PFSK-1 (cell line): ENCODE data around the gene BEND5. TPM values are rescaled to one million over a fixed set of nuclear protein-coding genes. Genes with fewer than 3 reads are reported as not detected.

Experiments
- FOXP2 ChIP-seq: optimal IDR thresholded peaks from 2 replicates; pipeline ENCODE3; 2011; ENCODE audit warnings: borderline replicate concordance, control low read depth, inconsistent platforms; ENCODE audit not compliant: insufficient read depth; ENCODE audit errors: extremely low read length, extremely low read depth
- POLR2AphosphoS5 ChIP-seq: IDR thresholded peaks from 2 replicates; pipeline ENCODE4 v1.6.1; 2012; ENCODE audit warnings: low read depth, mild to moderate bottlenecking, control low read depth, low read length, moderate library complexity
- REST ChIP-seq, 2 experiments: IDR thresholded peaks; 2 replicates each; pipeline versions ENCODE4 v1.6.1 to v1.8.0; 2011 to 2012; ENCODE audit warnings: low read depth in 2 of 2, low read length in 2 of 2, control low read depth in 1 of 2, inconsistent platforms in 1 of 2, mild to moderate bottlenecking in 1 of 2, moderate library complexity in 1 of 2; ENCODE audit not compliant: insufficient read depth in 1 of 2
- SIN3A ChIP-seq: IDR thresholded peaks from 2 replicates; pipeline ENCODE4 v1.6.1; 2012; ENCODE audit warnings: mild to moderate bottlenecking, low read length, moderate library complexity, borderline replicate concordance; ENCODE audit not compliant: insufficient read depth
- TAF1 ChIP-seq: IDR thresholded peaks from 2 replicates; pipeline ENCODE4 v1.6.1; 2012; ENCODE audit warnings: low read length, control low read depth, borderline replicate concordance; ENCODE audit not compliant: insufficient read depth
- polyA plus RNA-seq: library from polyadenylated mRNA; unstranded; fragments of >200 nt; gene quantifications from one replicate; pipeline ENCODE4 v1.2.1, GENCODE V29; 2012; ENCODE audit warnings: low read depth, missing spikeins; ENCODE audit not compliant: insufficient read length

The BEND5 gene
- polyA plus RNA-seq = not detected

GRCh38 chr1:48776393-48777218 lies at the start of gene BEND5:
BEND5 (minus strand) TSS chr1:48776891; CDS start chr1:48776831, 60 bp downstream.
- TF ChIP-seq REST (IDR thresholded peaks at IDR 0.05; ENCODE audit: insufficient read depth in 1 of 2, low read depth in 2 of 2, low read length in 2 of 2) (no peak), SIN3A (no peak), FOXP2 (no peak), POLR2AphosphoS5 (no peak), TAF1 (no peak)

GRCh38 chr1:48823168-48823567 lies 46.5 kb upstream of the BEND5 start:
- no peak for TF ChIP-seq REST (IDR thresholded peaks at IDR 0.05; ENCODE audit: insufficient read depth in 1 of 2, low read depth in 2 of 2, low read length in 2 of 2)
- no peak for TF ChIP-seq FOXP2
- TF ChIP-seq SIN3A = no peak
- no peak for TF ChIP-seq TAF1
- TF ChIP-seq POLR2AphosphoS5 = no peak

- TF ChIP-seq POLR2AphosphoS5 = no peak
- TF ChIP-seq REST (IDR thresholded peaks at IDR 0.05; ENCODE audit: insufficient read depth in 1 of 2, low read depth in 2 of 2, low read length in 2 of 2) = no peak
- no peak for TF ChIP-seq SIN3A
- TF ChIP-seq TAF1 = no peak
- no peak for TF ChIP-seq FOXP2
These were observed 43.8 kb upstream of the BEND5 start for GRCh38 chr1:48820491-48820890.

GRCh38 chr1:48817505-48818114 lies 40.9 kb upstream of the BEND5 start:
- TF ChIP-seq SIN3A (no peak), TAF1 (no peak), REST (IDR thresholded peaks at IDR 0.05; ENCODE audit: insufficient read depth in 1 of 2, low read depth in 2 of 2, low read length in 2 of 2) (no peak), POLR2AphosphoS5 (no peak), FOXP2 (no peak)

GRCh38 chr1:48810740-48811139 lies 34.0 kb upstream of the BEND5 start:
- TF ChIP-seq SIN3A (no peak), POLR2AphosphoS5 (no peak), TAF1 (no peak), REST (IDR thresholded peaks at IDR 0.05; ENCODE audit: insufficient read depth in 1 of 2, low read depth in 2 of 2, low read length in 2 of 2) (no peak)
